NT2/D1 (cell line): ENCODE data around the gene FRRS1L.

Source experiments
- SUZ12 ChIP-seq: IDR thresholded peaks from 2 replicates; pipeline ENCODE4 v1.6.1; 2011; ENCODE audit not compliant: insufficient read length, insufficient read depth; ENCODE audit errors: extremely low read depth
- YY1 ChIP-seq: IDR thresholded peaks from 2 replicates; pipeline ENCODE4 v1.6.1; 2011; ENCODE audit not compliant: insufficient read length, insufficient read depth
- ZNF274 ChIP-seq: IDR thresholded peaks from 2 replicates; pipeline ENCODE4 v1.6.1; 2011; ENCODE audit warnings: mild to moderate bottlenecking, low read depth, low read length

DNA sequence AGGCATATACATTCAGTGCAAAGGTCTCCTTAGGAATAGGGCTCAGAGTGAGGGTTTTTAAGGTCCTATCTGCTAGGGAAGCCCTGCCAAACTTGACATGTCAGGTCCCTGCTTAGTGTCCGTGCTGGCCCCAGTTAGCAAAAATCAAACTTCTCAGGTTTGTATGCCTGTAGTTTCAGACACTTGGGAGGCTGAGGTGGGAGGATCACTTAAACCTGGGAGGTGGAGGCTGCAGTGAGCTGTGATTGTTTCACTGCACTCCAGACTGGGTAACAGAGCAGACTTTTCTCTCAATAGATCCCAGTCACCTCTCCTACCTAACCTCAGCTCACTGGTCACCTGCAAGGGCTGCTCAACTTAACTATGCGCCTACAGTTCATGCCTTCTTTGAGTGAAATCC lies 28.6 kb downstream of the FRRS1L start:
- TF ChIP-seq SUZ12: no peak
- TF ChIP-seq ZNF274: no peak
- no peak for TF ChIP-seq YY1
